ENCODE data around the gene ZNF236.

ZNF236 gene

GRCh38 chr18:76992226-76993084 lies 170.1 kb downstream of the ZNF236 start:
- no peak for DNase-seq

GRCh38 chr18:76993085-76993382 lies 170.7 kb downstream of the ZNF236 start:
- no peak for DNase-seq

GRCh38 chr18:76993573-76993972 lies 171.2 kb downstream of the ZNF236 start:
- no peak for DNase-seq

- DNase-seq, result no peak
Observed at GRCh38 chr18:76994086-76994654, 171.8 kb downstream of the ZNF236 start.

- DNase-seq, result no peak
Observed at GRCh38 chr18:76995896-76996295, 173.5 kb downstream of the ZNF236 start.

- no peak for DNase-seq
Observed at GRCh38 chr18:76996429-76996828, 174.1 kb downstream of the ZNF236 start.

- no peak for DNase-seq
Observed at GRCh38 chr18:76997951-76998808, 175.8 kb downstream of the ZNF236 start.

GRCh38 chr18:76999077-76999476 lies 176.7 kb downstream of the ZNF236 start:
- DNase-seq, result no peak

GRCh38 chr18:77000527-77000926 lies 178.2 kb downstream of the ZNF236 start:
- peak; percentile 42 to 46 for DNase-seq

GRCh38 chr18:77001041-77001440 lies 178.7 kb downstream of the ZNF236 start:
- DNase-seq, result no peak

GRCh38 chr18:77001979-77002378 lies 179.6 kb downstream of the ZNF236 start:
- no peak for DNase-seq

- no peak for DNase-seq
Observed at GRCh38 chr18:77002496-77002895, 180.1 kb downstream of the ZNF236 start.

- no peak for DNase-seq
Observed at GRCh38 chr18:77003316-77003715, 181.0 kb downstream of the ZNF236 start.

GRCh38 chr18:77004555-77005380 lies 182.4 kb downstream of the ZNF236 start:
- DNase-seq, result no peak

GRCh38 chr18:77005651-77006195 lies 183.4 kb downstream of the ZNF236 start:
- no peak for DNase-seq

GRCh38 chr18:77006305-77007175 lies 184.2 kb downstream of the ZNF236 start:
- DNase-seq, result no peak

- DNase-seq, result no peak
Observed at GRCh38 chr18:77007251-77007650, 184.9 kb downstream of the ZNF236 start.

- DNase-seq, result no peak
Observed at GRCh38 chr18:77008006-77008405, 185.6 kb downstream of the ZNF236 start.

GRCh38 chr18:77008576-77009315 lies 186.4 kb downstream of the ZNF236 start:
- DNase-seq, result no peak

- no peak for DNase-seq
Observed at GRCh38 chr18:77009675-77010074, 187.3 kb downstream of the ZNF236 start.

- DNase-seq, result no peak
Observed at GRCh38 chr18:77012120-77012519, 189.8 kb downstream of the ZNF236 start.
